GM12878 (cell line): ENCODE measurements around the gene C19orf73. TPM values are rescaled to one million over a fixed set of nuclear protein-coding genes. Genes with fewer than 3 reads are reported as not detected.

ENCODE experiments used
- ATF7 ChIP-seq: fragments of 450-650 bp; IDR thresholded peaks from 2 replicates; pipeline ENCODE4 v1.6.1; 2016; ENCODE audit warnings: low read depth, mild to moderate bottlenecking
- BACH1 ChIP-seq: fragments of 450-650 bp; IDR thresholded peaks from 2 replicates; pipeline ENCODE4 v1.6.1; 2017; ENCODE audit warnings: mild to moderate bottlenecking, borderline replicate concordance
- BHLHE40 ChIP-seq, 2 experiments: fragments of 450-650 bp in 1 of 2; IDR thresholded peaks; 2 replicates each; pipeline ENCODE4 v1.6.1; 2011 to 2017; ENCODE audit warnings: low read depth in 2 of 2, borderline replicate concordance in 1 of 2, improper control_type of control experiment in 1 of 2, low read length in 1 of 2, mild to moderate bottlenecking in 1 of 2
- EGR1 ChIP-seq, 2 experiments: IDR thresholded peaks; 1 replicate in 1 of 2; 2 replicates in 1 of 2; pipeline ENCODE4 v1.6.1; 2011 to 2012; ENCODE audit warnings: low read depth in 2 of 2, low read length in 2 of 2, borderline replicate concordance in 1 of 2, mild to moderate bottlenecking in 1 of 2, moderate library complexity in 1 of 2
- ESRRA ChIP-seq: IDR thresholded peaks from 2 replicates; pipeline ENCODE4 v1.6.1; 2012; ENCODE audit warnings: mild to moderate bottlenecking, low read length, improper control_type of control experiment
- IKZF2 ChIP-seq, 2 experiments: fragments of 450-650 bp; IDR thresholded peaks; 2 replicates each; pipeline ENCODE4 v1.6.1; 2017; ENCODE audit warnings: mild to moderate bottlenecking in 2 of 2, moderate library complexity in 2 of 2
- KLF5 ChIP-seq: fragments of 450-650 bp; IDR thresholded peaks from 2 replicates; pipeline ENCODE4 v1.6.1; 2014; ENCODE audit warnings: mild to moderate bottlenecking; ENCODE audit not compliant: partially characterized antibody
- MXI1 ChIP-seq: fragments of 150-350 bp; IDR thresholded peaks from 2 replicates; pipeline ENCODE4 v1.6.1; 2011; ENCODE audit warnings: low read depth, mild to moderate bottlenecking, inconsistent platforms, low read length, improper control_type of control experiment
- NFYB ChIP-seq: IDR thresholded peaks from 2 replicates; pipeline ENCODE4 v1.6.1; 2011; ENCODE audit warnings: low read depth, mild to moderate bottlenecking, low read length, improper control_type of control experiment, moderate library complexity; ENCODE audit not compliant: insufficient read depth
- NR2C1 ChIP-seq: fragments of 450-650 bp; IDR thresholded peaks from 2 replicates; pipeline ENCODE4 v1.6.1; 2017; ENCODE audit warnings: antibody characterized with exemption, mild to moderate bottlenecking, moderate library complexity
- POLR2AphosphoS2 ChIP-seq: IDR thresholded peaks from 2 replicates; pipeline ENCODE4 v1.6.1; 2011; ENCODE audit warnings: low read depth, mild to moderate bottlenecking, low read length, improper control_type of control experiment, moderate library complexity
- POU2F2 ChIP-seq: IDR thresholded peaks from 3 replicates; pipeline ENCODE4 v1.6.1; 2011; ENCODE audit warnings: low read depth, mild to moderate bottlenecking, low read length, borderline replicate concordance
- RCOR1 ChIP-seq: conservative IDR thresholded peaks from 2 replicates; pipeline ENCODE4 v1.6.1; 2012; ENCODE audit warnings: low read depth, low read length, improper control_type of control experiment
- STAT1 ChIP-seq: fragments of 450-650 bp; conservative IDR thresholded peaks from 2 replicates; pipeline ENCODE4 v1.6.1; 2014; ENCODE audit warnings: antibody characterized with exemption, mild to moderate bottlenecking
- TCF12 ChIP-seq: IDR thresholded peaks from 2 replicates; pipeline ENCODE4 v1.6.1; 2011; ENCODE audit warnings: low read depth, mild to moderate bottlenecking, low read length
- ZNF207 ChIP-seq: fragments of 450-650 bp; IDR thresholded peaks from 2 replicates; pipeline ENCODE4 v1.6.1; 2014; ENCODE audit warnings: antibody characterized with exemption, mild to moderate bottlenecking, borderline replicate concordance
- polyA plus RNA-seq, 11 experiments: library from polyadenylated mRNA; depleted of rRNA in 4 of 11; unstranded in 6 of 11; stranded (reverse) in 5 of 11; fragments of >200 nt; fragmentation: Nextera tagmentation in 4 of 11; fragmentation: Illumina TruSeq in 1 of 11; extraction: Ambion mirVana in 4 of 11; extraction: Trizol in 1 of 11; gene quantifications; 1 replicate in 1 of 11; 2 replicates in 10 of 11; pipeline versions ENCODE4 v1.2.1 to v1.2.3, GENCODE V29; 2011 to 2016; ENCODE audit warnings: inconsistent platforms in 2 of 11, missing spikeins in 2 of 11, low read depth in 1 of 11
- total RNA-seq, 4 experiments: library from RNA; depleted of rRNA in 3 of 4; stranded (reverse); fragments of >200 nt in 3 of 4; fragmentation: Illumina TruSeq in 1 of 4; extraction: Trizol in 1 of 4; gene quantifications; 2 replicates each; pipeline versions ENCODE4 v1.2.1 to v1.2.3, GENCODE V29; 2013 to 2021
- TF ChIP-seq, protein P1 (sequence below): fragments of 450-650 bp; IDR thresholded peaks from 2 replicates; pipeline ENCODE4 v1.6.1; 2017; ENCODE audit warnings: mild to moderate bottlenecking, moderate library complexity
- TF ChIP-seq, protein P2 (sequence below): IDR thresholded peaks from 2 replicates; pipeline ENCODE4 v1.6.1; 2011; ENCODE audit warnings: mild to moderate bottlenecking, low read depth, low read length, moderate library complexity; ENCODE audit not compliant: insufficient replicate concordance
- TF ChIP-seq, protein P3 (sequence below): fragments of 450-650 bp; IDR thresholded peaks from 2 replicates; pipeline ENCODE4 v1.6.1; 2017; ENCODE audit warnings: mild to moderate bottlenecking
- TF ChIP-seq, protein P4 (sequence below): IDR thresholded peaks from 2 replicates; pipeline ENCODE4 v1.6.1; 2011; ENCODE audit warnings: borderline replicate concordance, low read depth, mild to moderate bottlenecking, moderate library complexity, low read length; ENCODE audit not compliant: insufficient read depth, poor library complexity, severe bottlenecking

The C19orf73 gene
- total and polyA plus RNA-seq, 10 of the 15 experiments (the other 5 are each of a cell fraction or from before 2014, with no cell fraction given) = 0.20 to 2.0 (median 0.80) TPM

DNA sequence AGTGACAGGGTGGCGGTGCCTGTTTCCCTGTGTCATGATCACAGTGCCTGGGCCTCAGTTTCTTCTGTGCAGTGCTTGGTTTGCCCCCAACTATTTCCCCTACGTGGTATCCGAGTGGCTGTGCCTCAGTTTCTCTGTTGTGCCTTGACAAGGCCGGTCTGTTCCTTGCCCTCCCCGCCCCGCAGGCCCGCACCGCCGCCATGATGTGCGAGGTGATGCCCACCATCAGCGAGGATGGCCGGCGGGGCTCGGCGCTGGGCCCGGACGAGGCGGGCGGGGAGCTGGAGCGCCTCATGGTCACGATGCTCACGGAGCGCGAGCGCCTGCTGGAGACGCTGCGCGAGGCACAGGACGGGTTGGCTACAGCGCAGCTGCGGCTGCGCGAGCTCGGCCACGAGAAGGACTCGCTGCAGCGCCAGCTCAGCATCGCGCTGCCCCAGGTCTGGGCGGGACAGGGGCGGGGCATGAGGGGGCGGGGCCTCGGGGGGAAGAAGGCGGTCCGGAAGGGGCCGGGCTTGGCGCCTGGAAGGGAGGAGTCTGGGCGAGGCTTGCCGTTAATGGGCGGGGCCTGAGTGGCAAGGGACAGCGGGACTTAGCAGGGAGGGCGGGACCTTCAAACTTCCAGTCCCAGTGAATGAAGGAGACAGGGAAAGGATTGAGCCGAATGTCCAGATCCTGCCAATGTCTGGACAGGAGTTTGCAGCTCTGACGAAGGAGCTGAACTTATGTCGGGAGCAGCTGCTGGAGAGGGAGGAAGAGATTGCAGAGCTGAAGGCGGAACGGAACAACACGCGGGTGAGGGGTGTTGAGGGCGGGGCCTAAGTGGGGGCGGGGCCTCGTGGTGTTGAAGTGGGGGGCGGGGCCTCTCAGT is 9.0 kb upstream of the C19orf73 start (continued):
- TF ChIP-seq, protein P1, sequence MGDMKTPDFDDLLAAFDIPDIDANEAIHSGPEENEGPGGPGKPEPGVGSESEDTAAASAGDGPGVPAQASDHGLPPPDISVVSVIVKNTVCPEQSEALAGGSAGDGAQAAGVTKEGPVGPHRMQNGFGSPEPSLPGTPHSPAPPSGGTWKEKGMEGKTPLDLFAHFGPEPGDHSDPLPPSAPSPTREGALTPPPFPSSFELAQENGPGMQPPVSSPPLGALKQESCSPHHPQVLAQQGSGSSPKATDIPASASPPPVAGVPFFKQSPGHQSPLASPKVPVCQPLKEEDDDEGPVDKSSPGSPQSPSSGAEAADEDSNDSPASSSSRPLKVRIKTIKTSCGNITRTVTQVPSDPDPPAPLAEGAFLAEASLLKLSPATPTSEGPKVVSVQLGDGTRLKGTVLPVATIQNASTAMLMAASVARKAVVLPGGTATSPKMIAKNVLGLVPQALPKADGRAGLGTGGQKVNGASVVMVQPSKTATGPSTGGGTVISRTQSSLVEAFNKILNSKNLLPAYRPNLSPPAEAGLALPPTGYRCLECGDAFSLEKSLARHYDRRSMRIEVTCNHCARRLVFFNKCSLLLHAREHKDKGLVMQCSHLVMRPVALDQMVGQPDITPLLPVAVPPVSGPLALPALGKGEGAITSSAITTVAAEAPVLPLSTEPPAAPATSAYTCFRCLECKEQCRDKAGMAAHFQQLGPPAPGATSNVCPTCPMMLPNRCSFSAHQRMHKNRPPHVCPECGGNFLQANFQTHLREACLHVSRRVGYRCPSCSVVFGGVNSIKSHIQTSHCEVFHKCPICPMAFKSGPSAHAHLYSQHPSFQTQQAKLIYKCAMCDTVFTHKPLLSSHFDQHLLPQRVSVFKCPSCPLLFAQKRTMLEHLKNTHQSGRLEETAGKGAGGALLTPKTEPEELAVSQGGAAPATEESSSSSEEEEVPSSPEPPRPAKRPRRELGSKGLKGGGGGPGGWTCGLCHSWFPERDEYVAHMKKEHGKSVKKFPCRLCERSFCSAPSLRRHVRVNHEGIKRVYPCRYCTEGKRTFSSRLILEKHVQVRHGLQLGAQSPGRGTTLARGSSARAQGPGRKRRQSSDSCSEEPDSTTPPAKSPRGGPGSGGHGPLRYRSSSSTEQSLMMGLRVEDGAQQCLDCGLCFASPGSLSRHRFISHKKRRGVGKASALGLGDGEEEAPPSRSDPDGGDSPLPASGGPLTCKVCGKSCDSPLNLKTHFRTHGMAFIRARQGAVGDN = peak; percentile 99
- TF ChIP-seq IKZF2 (IDR thresholded peaks at IDR 0.05) (no peak), NR2C1 (no peak), BACH1 (0 out of 2 replicates have a peak, but pooled peaks have one; percentile 24), MXI1 (peak; percentile 50), STAT1 (0 out of 2 replicates have a peak, but pooled peaks have one; percentile 20), POU2F2 (no peak), KLF5 (peak; percentile 63), EGR1 (IDR thresholded peaks at IDR 0.05; ENCODE audit: borderline replicate concordance in 1 of 2, low read depth in 2 of 2, low read length in 2 of 2) (0 out of 3 replicates have a peak, but pooled peaks of 1 of the 2 experiments have one; percentile 24), BHLHE40 (IDR thresholded peaks at IDR 0.05; ENCODE audit: borderline replicate concordance in 1 of 2, low read depth in 2 of 2, low read length in 1 of 2) (peak in 1 of 2 experiments; percentile 38; a peak in 1 of 4 replicates), NFYB (no peak), ZNF207 (peak; percentile 69; the same call in 1 of the 2 replicates), TCF12 (0 out of 2 replicates have a peak, but pooled peaks have one; percentile 24), ATF7 (no peak), ESRRA (no peak), RCOR1 (no peak), POLR2AphosphoS2 (no peak)
- TF ChIP-seq, protein P2, sequence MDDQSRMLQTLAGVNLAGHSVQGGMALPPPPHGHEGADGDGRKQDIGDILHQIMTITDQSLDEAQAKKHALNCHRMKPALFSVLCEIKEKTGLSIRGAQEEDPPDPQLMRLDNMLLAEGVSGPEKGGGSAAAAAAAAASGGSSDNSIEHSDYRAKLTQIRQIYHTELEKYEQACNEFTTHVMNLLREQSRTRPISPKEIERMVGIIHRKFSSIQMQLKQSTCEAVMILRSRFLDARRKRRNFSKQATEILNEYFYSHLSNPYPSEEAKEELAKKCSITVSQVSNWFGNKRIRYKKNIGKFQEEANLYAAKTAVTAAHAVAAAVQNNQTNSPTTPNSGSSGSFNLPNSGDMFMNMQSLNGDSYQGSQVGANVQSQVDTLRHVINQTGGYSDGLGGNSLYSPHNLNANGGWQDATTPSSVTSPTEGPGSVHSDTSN = peak; percentile 42
- TF ChIP-seq, protein P3, sequence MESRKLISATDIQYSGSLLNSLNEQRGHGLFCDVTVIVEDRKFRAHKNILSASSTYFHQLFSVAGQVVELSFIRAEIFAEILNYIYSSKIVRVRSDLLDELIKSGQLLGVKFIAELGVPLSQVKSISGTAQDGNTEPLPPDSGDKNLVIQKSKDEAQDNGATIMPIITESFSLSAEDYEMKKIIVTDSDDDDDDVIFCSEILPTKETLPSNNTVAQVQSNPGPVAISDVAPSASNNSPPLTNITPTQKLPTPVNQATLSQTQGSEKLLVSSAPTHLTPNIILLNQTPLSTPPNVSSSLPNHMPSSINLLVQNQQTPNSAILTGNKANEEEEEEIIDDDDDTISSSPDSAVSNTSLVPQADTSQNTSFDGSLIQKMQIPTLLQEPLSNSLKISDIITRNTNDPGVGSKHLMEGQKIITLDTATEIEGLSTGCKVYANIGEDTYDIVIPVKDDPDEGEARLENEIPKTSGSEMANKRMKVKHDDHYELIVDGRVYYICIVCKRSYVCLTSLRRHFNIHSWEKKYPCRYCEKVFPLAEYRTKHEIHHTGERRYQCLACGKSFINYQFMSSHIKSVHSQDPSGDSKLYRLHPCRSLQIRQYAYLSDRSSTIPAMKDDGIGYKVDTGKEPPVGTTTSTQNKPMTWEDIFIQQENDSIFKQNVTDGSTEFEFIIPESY = no peak
- TF ChIP-seq, protein P4, sequence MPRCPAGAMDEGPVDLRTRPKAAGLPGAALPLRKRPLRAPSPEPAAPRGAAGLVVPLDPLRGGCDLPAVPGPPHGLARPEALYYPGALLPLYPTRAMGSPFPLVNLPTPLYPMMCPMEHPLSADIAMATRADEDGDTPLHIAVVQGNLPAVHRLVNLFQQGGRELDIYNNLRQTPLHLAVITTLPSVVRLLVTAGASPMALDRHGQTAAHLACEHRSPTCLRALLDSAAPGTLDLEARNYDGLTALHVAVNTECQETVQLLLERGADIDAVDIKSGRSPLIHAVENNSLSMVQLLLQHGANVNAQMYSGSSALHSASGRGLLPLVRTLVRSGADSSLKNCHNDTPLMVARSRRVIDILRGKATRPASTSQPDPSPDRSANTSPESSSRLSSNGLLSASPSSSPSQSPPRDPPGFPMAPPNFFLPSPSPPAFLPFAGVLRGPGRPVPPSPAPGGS = no peak
